Measurements from ENCODE around the gene DPH6. TPM values are rescaled to one million over a fixed set of nuclear protein-coding genes. Genes with fewer than 3 reads are reported as not detected.

DPH6 gene
- total RNA-seq, 4 donors from 2014 or later: 20.9 to 37.8 (median 26.7) TPM

GRCh38 chr15:35491173-35491572, 54.8 kb downstream of the DPH6 start:
- Histone ChIP-seq H3K4me1 (no peaks in the 10 kb centered on the region), H3K36me3 (peaks cover 0 to 31% (median 0%) of the 10 kb centered on the region in 3 donors), H3K4me3 (no peak overlapping the region), H3K27me3 (no peaks in the 10 kb centered on the region), H3K9me3 (peaks cover 0 to 13% (median 0%) of the 10 kb centered on the region in 4 donors), H3K27ac (no peak overlapping the region)
- 97% methylated on average over 3 of the region's 3 CpGs for WGBS, 2 donors
- TF ChIP-seq EP300 (IDR thresholded peaks at IDR 0.05): no peak
- no peak for TF ChIP-seq POLR2A (IDR thresholded peaks at IDR 0.05)
- TF ChIP-seq, protein P1, sequence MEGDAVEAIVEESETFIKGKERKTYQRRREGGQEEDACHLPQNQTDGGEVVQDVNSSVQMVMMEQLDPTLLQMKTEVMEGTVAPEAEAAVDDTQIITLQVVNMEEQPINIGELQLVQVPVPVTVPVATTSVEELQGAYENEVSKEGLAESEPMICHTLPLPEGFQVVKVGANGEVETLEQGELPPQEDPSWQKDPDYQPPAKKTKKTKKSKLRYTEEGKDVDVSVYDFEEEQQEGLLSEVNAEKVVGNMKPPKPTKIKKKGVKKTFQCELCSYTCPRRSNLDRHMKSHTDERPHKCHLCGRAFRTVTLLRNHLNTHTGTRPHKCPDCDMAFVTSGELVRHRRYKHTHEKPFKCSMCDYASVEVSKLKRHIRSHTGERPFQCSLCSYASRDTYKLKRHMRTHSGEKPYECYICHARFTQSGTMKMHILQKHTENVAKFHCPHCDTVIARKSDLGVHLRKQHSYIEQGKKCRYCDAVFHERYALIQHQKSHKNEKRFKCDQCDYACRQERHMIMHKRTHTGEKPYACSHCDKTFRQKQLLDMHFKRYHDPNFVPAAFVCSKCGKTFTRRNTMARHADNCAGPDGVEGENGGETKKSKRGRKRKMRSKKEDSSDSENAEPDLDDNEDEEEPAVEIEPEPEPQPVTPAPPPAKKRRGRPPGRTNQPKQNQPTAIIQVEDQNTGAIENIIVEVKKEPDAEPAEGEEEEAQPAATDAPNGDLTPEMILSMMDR (IDR thresholded peaks at IDR 0.05): no peak
- no peak for DNase-seq (ENCODE audit: low spot score in 2 of 2)

DNA sequence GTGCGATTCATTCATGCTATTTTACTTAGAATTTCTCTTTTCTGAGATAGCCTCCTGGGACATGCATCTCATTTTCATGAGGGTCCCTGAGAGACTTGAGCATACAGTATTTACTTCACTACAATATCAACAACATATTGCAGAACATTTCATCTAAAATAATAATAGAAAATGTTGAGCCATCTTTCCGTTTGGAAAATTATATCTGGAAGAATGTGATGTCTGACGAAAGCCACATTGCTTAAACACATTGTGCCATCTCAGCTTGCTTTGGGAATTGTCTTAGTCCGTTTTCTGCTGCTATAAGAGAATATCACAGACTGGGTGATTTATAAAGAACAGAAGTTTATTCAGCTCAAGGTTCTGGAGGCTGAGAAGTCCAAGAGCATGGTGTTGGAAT, 55.5 kb downstream of the DPH6 start:
- DNase-seq (ENCODE audit: low spot score in 2 of 2): no peak
- peaks cover 0 to 38% (median 0%) of the 10 kb centered on the region in 3 donors for H3K36me3 ChIP-seq
- WGBS, 2 donors: 75 to 82% methylated on average over 4 of the region's 4 CpGs
- no peak overlapping the region for H3K27ac ChIP-seq
- H3K9me3 ChIP-seq: peaks cover 0 to 13% (median 0%) of the 10 kb centered on the region in 4 donors
- no peaks in the 10 kb centered on the region for H3K27me3 ChIP-seq
- H3K4me1 ChIP-seq: no peaks in the 10 kb centered on the region
- TF ChIP-seq, protein P1 (IDR thresholded peaks at IDR 0.05): no peak
- no peak for TF ChIP-seq EP300 (IDR thresholded peaks at IDR 0.05)
- no peak for TF ChIP-seq POLR2A (IDR thresholded peaks at IDR 0.05)
- H3K4me3 ChIP-seq: no peak overlapping the region

DNA sequence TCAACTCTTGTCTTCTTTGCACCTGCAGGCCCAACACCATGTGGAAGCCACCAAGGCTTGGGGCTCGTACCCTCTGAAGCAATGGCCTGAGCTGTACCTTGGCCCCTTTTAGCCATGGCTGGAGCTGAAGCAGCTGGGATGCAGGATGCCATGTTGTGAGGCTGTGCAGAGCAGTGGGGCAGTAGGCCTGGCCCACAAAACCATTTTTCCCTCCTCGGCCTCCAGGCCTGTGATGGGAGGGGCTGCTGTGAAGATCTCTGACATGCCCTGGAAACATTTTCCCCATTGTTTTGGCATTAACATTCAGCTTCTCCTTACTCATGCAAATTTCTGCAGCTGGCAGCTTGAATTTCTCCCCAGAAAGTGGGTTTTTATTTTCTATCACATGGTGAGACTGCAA, 58.5 kb downstream of the DPH6 start:
- no peaks in the 10 kb centered on the region for H3K27me3 ChIP-seq
- H3K9me3 ChIP-seq: peaks cover 0 to 13% (median 0%) of the 10 kb centered on the region in 4 donors
- WGBS, 2 donors: 92 to 94% methylated on average over 2 of the region's 2 CpGs
- H3K4me3 ChIP-seq: no peak overlapping the region
- H3K4me1 ChIP-seq: no peaks in the 10 kb centered on the region
- no peak for DNase-seq (ENCODE audit: low spot score in 2 of 2)
- H3K27ac ChIP-seq: no peak overlapping the region
- TF ChIP-seq EP300 (IDR thresholded peaks at IDR 0.05) (no peak), POLR2A (IDR thresholded peaks at IDR 0.05) (no peak)
- TF ChIP-seq, protein P1 (IDR thresholded peaks at IDR 0.05): no peak
- peaks cover 0 to 43% (median 0%) of the 10 kb centered on the region in 3 donors for H3K36me3 ChIP-seq

DNA sequence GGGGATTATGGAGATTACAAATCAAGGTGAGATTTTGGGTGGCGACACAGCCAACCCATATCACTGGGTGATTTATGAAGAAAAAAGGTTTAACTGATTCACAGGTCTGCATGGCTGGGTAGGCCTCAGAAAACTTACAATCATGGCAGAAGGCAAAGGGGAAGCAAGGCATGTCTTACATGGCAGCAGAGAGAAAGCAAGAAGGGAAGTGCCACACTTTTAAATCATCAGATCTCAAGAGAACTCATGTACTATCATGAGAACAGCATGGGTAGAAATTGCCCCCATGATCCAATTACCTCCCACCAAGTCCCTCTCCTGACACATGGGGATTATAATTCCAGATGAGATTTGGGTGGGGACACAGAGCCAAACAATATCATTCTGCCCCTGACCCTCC, 59.7 kb downstream of the DPH6 start:
- no peak overlapping the region for H3K27ac ChIP-seq
- 97 to 100% methylated on average over 1 of the region's 1 CpG for WGBS, 2 donors
- H3K4me3 ChIP-seq: no peak overlapping the region
- DNase-seq (ENCODE audit: low spot score in 2 of 2): no peak
- no peaks in the 10 kb centered on the region for H3K27me3 ChIP-seq
- H3K9me3 ChIP-seq: peaks cover 0 to 13% (median 0%) of the 10 kb centered on the region in 4 donors
- TF ChIP-seq, protein P1 (IDR thresholded peaks at IDR 0.05): no peak
- peaks cover 0 to 43% (median 0%) of the 10 kb centered on the region in 3 donors for H3K36me3 ChIP-seq
- peaks cover 0 to 6% (median 0%) of the 10 kb centered on the region in 4 donors for H3K4me1 ChIP-seq

GRCh38 chr15:35485411-35485810, 60.6 kb downstream of the DPH6 start:
- WGBS, 2 donors: 91 to 94% methylated on average over 2 of the region's 2 CpGs
- peaks cover 0 to 13% (median 0%) of the 10 kb centered on the region in 4 donors for H3K9me3 ChIP-seq
- no peak for DNase-seq (ENCODE audit: low spot score in 2 of 2)
- no peak overlapping the region for H3K27ac ChIP-seq
- no peak for TF ChIP-seq POLR2A (IDR thresholded peaks at IDR 0.05)
- TF ChIP-seq, protein P1 (IDR thresholded peaks at IDR 0.05): no peak
- H3K4me3 ChIP-seq: no peak overlapping the region
- peaks cover 0 to 6% (median 0%) of the 10 kb centered on the region in 4 donors for H3K4me1 ChIP-seq
- H3K27me3 ChIP-seq: no peaks in the 10 kb centered on the region
- peaks cover 0 to 43% (median 0%) of the 10 kb centered on the region in 3 donors for H3K36me3 ChIP-seq
